Left ventricle myocardium inferior (tissue), 1 donor: ENCODE results near the gene FIGN. TPM values are rescaled to one million over a fixed set of nuclear protein-coding genes. Genes with fewer than 3 reads are reported as not detected.

ENCODE experiments used
- DNase-seq: peaks from one replicate; pipeline ENCODE4 v3.0.0-alpha.2; 2020
- H3K27ac ChIP-seq: fragments of 200-600 bp; replicated peaks from 2 replicates; pipeline ENCODE4 v1.8.0; 2021
- H3K27me3 ChIP-seq: fragments of 200-600 bp; 2 replicates; pipeline ENCODE4 v1.8.0; 2021; ENCODE audit warnings: low read depth
- H3K36me3 ChIP-seq: fragments of 200-600 bp; 2 replicates; pipeline ENCODE4 v1.8.0; 2021
- H3K4me1 ChIP-seq: fragments of 200-600 bp; 2 replicates; pipeline ENCODE4 v1.8.0; 2021
- H3K4me3 ChIP-seq: fragments of 200-600 bp; 2 replicates; pipeline ENCODE4 v1.8.0; 2021; ENCODE audit warnings: mild to moderate bottlenecking, moderate library complexity
- H3K9me3 ChIP-seq: fragments of 200-600 bp; replicated peaks from 2 replicates; pipeline ENCODE4 v1.8.0; 2021
- intact Hi-C: fragments of 100-400 bp; cut with micrococcal nuclease; formaldehyde crosslinking; loops from one replicate; pipeline ENCODE4 v1.11.0; 2022
- total RNA-seq: library from RNA; stranded (reverse); fragmentation: NEBNext Ultra II Directional; extraction: Animal tissue kit (Norgen Biotek cat#: 25700); gene quantifications from one replicate; pipeline ENCODE4 v1.2.1, GENCODE V29; 2021
- TF ChIP-seq, protein P1 (sequence below): fragments of 200-600 bp; IDR thresholded peaks from 2 replicates; pipeline ENCODE4 v1.8.0; 2021; ENCODE audit warnings: antibody characterized with exemption, mild to moderate bottlenecking, borderline replicate concordance
- donor health status: DM: no; HTN: yes; CAD: no; lungs with severe emphysema.

The FIGN gene
- total RNA-seq, 1 donor from 2014 or later = 12.9 TPM

- TF ChIP-seq, protein P1, sequence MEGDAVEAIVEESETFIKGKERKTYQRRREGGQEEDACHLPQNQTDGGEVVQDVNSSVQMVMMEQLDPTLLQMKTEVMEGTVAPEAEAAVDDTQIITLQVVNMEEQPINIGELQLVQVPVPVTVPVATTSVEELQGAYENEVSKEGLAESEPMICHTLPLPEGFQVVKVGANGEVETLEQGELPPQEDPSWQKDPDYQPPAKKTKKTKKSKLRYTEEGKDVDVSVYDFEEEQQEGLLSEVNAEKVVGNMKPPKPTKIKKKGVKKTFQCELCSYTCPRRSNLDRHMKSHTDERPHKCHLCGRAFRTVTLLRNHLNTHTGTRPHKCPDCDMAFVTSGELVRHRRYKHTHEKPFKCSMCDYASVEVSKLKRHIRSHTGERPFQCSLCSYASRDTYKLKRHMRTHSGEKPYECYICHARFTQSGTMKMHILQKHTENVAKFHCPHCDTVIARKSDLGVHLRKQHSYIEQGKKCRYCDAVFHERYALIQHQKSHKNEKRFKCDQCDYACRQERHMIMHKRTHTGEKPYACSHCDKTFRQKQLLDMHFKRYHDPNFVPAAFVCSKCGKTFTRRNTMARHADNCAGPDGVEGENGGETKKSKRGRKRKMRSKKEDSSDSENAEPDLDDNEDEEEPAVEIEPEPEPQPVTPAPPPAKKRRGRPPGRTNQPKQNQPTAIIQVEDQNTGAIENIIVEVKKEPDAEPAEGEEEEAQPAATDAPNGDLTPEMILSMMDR = no peak
- no peak for DNase-seq
- intact Hi-C loops = no loop called here
- Histone ChIP-seq H3K9me3 (no peaks in the 10 kb centered on the region), H3K27me3 (no peaks in the 10 kb centered on the region), H3K4me1 (peaks cover 63% of the 10 kb centered on the region), H3K36me3 (no peaks in the 10 kb centered on the region), H3K27ac (peak overlapping the region; percentile 22), H3K4me3 (no peak overlapping the region)
Measured at GRCh38 chr2:163669506-163669905, 66.3 kb downstream of the FIGN start.

- peaks cover 58% of the 10 kb centered on the region for H3K4me1 ChIP-seq
- no peaks in the 10 kb centered on the region for H3K9me3 ChIP-seq
- DNase-seq = no peak
- intact Hi-C loops = no loop called here
- H3K27ac ChIP-seq = peak overlapping the region; percentile 82
- peak overlapping the region; percentile 21 for H3K4me3 ChIP-seq
- TF ChIP-seq, protein P1 = no peak
- no peaks in the 10 kb centered on the region for H3K36me3 ChIP-seq
- no peaks in the 10 kb centered on the region for H3K27me3 ChIP-seq
Measured at GRCh38 chr2:163667064-163667887, 68.5 kb downstream of the FIGN start.

DNA sequence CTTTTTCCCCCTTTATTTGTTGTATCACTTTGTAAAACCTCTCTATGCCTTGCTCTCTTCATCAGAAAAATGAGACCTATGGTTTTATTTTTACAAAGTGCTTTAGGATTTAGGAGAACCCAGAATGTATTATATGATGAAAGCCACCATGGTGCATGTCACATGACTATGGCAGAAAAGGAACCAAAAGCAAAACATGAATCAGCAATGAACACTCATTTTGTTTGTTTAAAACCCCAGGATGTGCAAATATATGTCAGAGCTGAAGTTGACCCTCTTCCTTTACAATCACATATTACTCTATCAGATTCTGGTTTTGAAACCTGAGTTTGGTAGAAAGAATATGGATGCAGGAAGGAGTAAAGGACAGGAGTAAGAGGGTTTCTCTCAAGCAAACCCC is 70.0 kb downstream of the FIGN start:
- Histone ChIP-seq H3K27me3 (no peaks in the 10 kb centered on the region), H3K4me1 (peaks cover 55% of the 10 kb centered on the region), H3K9me3 (no peaks in the 10 kb centered on the region), H3K27ac (peak overlapping the region; percentile 82), H3K36me3 (no peaks in the 10 kb centered on the region), H3K4me3 (no peak overlapping the region)
- intact Hi-C loops = no loop called here
- TF ChIP-seq, protein P1 = no peak
- DNase-seq = no peak

DNA sequence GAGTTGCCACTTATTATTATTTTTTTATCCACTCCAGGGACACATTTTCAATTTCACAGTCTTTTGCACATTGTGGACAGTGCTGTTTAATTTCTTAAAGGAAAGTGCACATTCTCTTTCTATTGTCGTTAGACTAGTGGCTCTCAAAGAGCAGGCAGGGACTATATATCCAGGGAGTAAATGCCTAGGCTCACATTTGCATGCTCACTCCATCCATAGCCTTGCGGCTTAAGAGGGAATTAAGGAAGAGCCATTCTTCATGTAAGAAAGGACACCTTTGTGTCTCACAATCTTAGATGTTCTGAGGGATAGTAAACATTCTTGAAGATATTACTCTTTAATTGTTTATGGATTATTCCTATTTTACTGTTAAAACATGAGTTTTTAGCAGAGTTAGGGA is 70.8 kb downstream of the FIGN start:
- H3K27ac ChIP-seq = peak overlapping the region; percentile 82
- TF ChIP-seq, protein P1 = no peak
- no peak for DNase-seq
- H3K27me3 ChIP-seq = no peaks in the 10 kb centered on the region
- H3K36me3 ChIP-seq = no peaks in the 10 kb centered on the region
- intact Hi-C loops = no loop called here
- no peaks in the 10 kb centered on the region for H3K9me3 ChIP-seq
- peaks cover 49% of the 10 kb centered on the region for H3K4me1 ChIP-seq
- H3K4me3 ChIP-seq = no peak overlapping the region

DNA sequence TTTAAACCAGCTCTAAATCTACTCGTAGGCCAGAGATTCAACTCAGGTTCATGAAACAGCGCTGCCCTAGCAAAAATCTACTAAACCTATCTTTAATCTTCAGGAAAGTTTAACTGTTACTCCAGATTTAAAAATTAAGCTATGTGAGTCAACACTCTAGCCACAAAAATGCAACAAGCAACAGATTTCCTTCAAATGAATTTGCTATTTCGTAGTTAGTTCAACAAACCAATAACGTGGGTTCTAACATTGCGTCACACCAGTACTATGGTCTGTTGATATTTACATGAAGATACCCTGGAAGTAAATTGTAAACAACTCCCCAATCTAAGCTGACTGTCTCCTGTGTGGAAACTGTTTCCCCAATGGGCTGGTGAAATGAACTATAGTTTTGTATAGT is 71.2 kb downstream of the FIGN start:
- no peaks in the 10 kb centered on the region for H3K9me3 ChIP-seq
- peak overlapping the region; percentile 82 for H3K27ac ChIP-seq
- peaks cover 47% of the 10 kb centered on the region for H3K4me1 ChIP-seq
- TF ChIP-seq, protein P1 = no peak
- intact Hi-C loops = no loop called here
- H3K36me3 ChIP-seq = no peaks in the 10 kb centered on the region
- no peak for DNase-seq
- H3K27me3 ChIP-seq = no peaks in the 10 kb centered on the region
- no peak overlapping the region for H3K4me3 ChIP-seq
